Medulla oblongata (tissue), 1 donor: ENCODE measurements around the gene REC8.
"Not testable (repeated sequence)": the region's sequence is repeated elsewhere in the genome, so short reads cannot be mapped to it uniquely, and the experiment has no call there.

Experiments
- DNase-seq: peaks from one replicate; pipeline ENCODE4 v3.0.0-alpha.2; 2015; ENCODE audit errors: extremely low spot score

The REC8 gene

DNA sequence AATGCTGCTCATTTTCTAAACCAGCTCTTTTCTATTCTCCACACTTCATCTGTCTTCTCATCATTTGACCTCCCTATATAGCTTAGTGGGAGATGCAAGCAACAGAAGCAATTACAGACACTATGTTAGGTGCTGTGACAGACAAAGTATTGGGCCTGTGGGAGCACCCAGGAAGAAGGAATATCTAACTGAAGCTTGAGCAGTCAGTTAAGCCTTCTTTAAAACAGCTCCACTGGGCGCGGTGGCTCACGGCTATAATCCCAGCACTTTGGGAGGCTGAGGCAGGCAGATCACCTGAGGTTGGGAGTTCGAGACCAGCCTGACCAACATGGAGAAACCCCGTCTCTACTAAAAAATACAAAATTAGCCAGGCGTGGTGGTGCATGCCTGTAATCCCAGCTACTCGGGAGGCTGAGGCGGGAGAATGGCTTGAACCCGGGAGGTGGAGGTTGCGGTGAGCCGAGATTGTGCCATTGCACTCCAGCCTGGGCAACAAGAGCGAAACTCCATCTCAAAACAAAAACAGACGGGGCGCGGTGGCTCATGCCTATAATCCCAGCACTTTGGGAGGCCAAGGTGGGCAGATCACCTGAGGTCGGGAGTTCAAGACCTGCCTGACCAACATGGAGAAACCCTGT, 31.5 kb downstream of the REC8 start:
- DNase-seq: not testable (repeated sequence)

DNA sequence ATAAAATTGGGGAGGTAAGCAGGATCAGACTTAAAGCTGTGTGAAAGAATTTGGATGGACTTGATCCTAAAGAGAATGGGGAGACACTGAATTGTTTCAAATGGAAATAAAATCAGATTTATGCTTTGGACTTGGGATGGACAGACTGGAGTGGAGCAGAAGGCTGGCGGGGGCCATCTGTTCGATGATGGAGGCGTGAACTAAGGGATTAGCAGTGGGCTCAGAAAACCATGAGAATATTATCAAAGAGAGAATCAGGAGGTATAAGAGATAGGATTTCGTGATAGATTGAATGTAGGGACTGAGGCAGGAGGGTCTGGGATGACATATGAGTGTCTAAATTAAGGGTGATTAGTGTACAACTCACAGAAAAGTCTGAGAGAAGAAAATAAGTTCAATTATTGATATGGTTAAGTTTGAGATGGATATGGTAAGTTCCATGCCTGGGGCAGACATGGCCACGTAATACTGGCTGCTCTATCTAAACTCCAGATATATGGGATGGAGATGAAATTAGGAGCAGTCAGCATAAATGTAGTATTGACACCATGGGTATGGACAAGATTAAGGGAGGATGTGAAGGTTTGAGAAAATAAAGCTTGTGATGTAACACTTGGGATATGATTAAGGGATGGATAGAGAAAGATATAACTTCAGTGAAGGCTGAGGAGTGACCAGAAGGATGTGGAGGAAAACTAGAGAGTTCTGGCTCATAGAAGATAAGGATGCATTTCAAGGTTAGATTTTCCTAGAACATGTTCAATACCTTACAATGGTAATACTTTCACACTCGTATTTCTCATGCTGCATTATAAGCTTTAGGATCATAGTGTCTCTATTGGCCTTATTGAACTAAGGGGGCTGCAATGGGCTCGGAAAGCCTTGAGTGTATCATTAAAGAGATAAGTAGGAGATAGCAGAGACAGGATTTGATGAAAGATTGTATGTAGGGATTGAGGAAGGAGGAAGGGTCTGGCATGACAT, 32.6 kb downstream of the REC8 start:
- DNase-seq: no peak

DNA sequence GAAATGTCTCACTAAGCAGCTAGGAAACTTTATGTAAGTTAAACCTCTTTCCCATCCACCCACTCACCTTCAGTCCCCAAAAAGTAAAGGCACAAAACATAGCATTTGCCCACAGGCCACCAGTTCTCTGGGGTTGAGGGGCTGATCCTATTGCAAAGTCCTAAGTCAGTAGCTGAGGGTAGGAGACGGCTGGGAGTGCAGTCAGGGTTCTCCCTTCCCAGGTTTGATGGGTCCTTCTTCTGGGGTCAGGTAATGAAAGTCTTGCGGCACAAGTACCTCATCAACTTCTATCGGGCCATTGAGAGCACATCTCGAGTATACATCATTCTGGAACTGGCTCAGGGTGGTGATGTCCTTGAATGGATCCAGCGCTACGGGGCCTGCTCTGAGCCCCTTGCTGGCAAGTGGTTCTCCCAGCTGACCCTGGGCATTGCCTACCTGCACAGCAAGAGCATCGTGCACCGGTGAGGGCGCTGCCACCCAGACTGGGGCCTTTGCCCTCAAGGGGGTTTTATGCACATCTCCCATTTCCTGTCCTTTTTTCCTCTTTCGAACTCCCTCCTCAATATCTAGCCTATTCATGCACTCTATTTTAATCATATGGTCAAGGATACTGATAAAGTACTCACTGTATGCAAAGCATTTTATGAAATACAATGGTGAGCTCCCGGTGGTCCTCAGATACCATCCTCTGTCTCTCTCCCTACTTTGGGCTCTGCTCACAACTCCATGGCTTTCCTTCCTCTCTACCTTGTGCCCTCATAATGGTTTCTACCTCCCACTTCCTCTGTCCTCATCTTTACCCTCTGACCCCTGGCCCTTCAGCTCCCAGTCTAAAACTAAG, 34.6 kb downstream of the REC8 start:
- DNase-seq: no peak

DNA sequence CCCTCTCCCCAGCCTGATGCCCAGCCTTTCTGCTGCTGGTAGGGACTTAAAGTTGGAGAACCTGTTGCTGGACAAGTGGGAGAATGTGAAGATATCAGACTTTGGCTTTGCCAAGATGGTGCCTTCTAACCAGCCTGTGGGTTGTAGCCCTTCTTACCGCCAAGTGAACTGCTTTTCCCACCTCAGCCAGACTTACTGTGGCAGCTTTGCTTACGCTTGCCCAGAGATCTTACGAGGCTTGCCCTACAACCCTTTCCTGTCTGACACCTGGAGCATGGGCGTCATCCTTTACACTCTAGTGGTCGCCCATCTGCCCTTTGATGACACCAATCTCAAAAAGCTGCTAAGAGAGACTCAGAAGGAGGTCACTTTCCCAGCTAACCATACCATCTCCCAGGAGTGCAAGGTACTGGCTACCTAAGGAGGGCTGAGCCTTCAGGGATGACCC, 35.2 kb downstream of the REC8 start:
- DNase-seq: no peak

DNA sequence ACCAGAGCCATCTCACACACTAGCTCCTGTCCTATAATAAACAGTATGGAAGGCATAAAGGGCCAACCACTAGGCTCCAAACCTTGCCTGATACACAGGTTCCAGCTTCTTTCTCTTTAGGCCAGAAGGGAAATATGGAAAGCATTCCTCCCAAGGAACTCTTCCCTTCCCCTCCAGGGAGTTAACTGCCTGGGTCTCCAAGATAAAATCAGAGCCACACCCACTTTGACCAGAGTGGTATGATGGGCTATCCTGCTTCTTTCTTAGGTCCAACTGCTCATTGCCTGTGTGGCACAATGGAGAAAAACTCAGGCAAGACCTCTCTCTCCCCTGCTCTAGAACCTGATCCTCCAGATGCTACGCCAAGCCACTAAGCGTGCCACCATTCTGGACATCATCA, 35.7 kb downstream of the REC8 start:
- no peak for DNase-seq

DNA sequence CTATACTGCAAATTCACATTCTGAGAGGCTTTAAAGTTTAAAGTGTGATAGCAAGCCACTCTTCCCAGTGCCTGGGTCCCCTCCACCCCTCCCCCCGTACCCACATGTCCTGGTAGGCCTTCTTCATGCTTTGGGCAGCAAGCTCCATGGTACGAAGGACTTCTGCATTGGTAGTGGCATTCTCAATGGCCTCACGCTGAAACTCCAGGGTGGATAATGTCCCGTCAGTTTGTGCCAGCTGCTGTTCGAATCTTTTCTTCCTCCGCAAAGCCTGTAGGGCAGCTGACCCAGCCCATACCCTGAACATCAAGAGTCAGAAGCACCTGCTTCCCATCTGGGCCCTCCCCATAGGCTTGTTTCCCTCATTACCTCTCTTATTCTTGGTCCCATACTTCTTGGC, 39.4 kb downstream of the REC8 start:
- no peak for DNase-seq

DNA sequence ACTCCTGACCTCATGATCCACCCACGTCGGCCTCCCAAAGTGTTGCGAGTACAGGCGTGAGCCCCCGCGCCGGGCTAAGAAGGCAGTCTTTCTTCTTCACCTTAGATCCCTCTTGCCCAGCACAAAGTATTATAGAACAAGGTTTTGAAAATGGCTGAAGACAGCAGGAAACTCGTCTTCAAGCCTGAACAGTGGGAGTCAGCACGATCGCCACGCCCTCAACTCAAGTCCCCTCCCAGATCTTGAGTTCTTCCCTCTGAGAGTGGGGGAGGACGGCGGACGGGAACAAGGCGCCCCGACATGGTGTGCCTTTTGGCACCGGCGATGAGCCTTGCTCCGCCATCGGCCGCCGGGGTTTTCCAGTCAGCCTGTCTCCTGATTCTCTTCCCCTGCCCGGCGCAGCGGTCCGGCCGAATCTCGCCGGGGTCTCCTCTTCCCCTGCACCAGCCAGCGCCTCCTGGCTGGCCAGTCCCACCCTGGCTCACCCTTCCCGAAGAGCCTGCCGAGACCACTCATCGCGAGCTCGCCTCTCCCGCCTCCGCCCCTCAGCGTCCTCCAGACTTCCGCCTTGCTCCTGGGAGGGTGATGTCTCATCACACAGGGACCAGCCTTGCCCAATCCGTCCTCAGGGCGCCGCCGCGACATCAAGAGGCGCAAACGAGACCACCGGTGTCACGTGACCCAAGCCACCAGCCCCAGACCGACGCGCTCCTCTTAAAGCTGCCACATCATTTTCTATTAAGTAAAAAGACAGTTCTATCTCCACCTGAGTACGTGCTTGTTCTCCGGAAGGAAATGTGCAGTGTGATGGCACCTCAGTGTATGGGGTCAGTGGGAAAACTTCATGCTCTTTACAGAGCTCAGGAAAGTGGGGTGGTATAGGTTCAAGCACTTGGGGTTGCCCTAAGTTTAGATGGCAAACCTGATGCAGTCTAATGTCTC, 41.3 kb downstream of the REC8 start, which contains the start of gene CHMP4A:
Gene CHMP4A (minus strand): TSS at position 565 of the 942 bp plus-strand sequence. CDS start 49 bp downstream, at position 516.
- DNase-seq: peak; percentile 95

DNA sequence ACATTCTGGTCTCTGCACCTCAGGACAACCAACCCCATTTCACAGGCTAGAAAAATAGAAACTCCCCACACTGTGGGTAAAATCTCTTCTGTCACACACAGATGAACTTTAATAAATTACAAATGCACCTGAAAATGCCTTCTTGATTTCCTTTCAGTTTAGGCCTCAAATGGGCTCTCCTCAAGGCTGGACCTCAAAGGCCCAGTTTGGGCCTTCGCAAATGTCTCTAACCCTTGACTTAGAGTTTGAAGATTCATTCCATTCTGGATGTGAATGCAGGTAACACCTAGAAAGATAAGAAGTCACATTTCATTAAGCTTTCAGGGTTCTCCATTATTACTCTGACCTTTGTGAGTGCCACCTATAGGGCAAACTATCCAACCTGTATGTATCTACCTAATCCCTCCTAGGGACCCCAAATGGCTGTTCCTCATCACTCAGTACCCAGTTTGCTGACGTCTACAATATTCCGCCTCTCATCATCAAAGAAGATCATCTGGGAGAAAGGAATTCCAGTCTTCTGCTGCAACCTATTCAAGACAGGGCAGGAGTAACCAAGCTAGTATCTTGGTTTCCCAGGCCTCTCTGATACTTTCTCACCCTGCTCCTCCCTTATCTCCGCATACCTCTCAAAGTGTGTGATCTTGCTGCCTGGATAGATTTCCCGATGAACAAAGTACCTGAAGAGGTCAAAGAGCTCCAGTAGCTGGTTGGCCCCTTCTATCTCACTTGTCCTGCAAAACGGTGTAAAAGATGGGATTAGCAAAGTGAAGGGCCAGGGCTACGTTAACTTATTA, 42.2 kb downstream of the REC8 start:
- no peak for DNase-seq

DNA sequence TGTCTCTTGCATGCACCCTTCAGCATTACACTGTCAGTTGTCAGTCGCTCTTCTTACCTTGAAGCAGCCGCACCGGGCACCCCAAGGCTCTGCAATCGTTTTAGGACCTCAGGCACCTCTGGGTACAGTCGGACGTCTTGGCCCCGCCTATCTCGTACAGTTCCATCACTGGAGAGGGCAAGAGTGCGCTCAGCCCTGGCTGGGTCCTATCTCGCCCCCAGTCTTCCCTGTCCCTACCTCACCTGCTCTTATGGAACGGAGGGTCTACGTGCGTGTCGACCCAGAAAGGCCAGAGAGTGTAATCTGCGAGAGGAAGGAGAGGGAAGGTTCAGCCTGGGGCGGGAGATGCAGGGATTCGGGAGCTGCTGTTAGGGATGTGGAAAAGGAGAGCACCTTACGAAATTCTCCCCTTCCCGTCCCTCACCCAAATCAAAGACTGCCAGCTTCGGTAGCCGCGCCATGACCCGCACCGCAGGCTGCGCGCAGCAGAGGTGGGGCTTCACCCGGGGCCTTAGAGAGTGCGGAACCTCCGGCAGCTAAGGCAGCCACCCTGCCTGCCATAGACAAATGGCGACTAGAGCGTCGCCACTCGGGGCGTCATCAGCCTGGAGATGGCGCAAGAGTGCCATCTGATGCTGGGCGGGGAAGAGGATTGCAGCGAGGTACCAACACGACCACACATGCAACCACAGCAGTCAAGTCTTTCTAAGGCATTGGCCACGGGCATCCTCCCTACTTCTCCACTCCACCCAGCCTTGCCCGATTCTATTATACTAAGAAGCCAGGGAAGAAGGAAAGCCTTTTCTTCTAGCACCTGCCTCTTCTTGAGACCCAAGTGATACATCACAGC, 43.8 kb downstream of the REC8 start, which contains the start of gene MDP1:
Gene MDP1 (minus strand): TSS at position 572 of the 850 bp plus-strand sequence. CDS start 111 bp downstream, at position 461.
- peak; percentile 95 for DNase-seq

DNA sequence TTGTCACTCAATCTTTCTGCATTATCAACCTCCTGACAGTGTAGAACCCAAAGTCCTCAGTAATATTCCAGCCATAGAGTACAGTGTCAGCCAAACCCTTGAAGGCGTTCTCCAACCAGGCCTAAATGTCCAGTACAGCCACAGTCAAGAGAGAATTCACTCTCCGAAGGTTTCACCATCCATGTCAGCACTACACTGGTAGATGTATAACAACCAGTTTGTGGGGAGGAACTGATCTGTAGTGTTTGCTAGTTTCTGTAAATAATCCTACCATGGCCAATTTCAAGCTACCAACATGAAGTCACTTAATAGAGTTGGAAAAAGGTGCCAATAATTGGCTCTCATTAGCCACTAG, 44.4 kb downstream of the REC8 start:
- DNase-seq: no peak

DNA sequence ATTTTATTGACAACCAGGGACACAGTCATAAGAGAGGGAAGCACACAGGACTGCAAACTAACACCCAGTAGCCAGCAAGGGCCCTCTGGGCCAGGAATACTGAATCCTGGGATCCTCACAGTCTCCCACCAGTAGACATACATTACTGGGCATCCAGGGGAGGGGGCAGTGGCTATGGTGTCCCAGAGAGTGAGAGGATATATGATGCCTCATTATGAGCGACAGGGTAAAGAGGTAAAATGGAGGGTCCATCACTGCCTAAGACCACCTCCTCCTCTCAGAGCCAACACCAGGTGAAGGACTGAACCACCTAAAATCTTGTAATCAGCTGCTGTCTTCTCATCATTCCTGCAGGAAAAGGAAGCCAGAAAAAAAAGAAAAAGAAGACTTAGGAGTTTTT, 45.0 kb downstream of the REC8 start:
- not testable (repeated sequence) for DNase-seq

DNA sequence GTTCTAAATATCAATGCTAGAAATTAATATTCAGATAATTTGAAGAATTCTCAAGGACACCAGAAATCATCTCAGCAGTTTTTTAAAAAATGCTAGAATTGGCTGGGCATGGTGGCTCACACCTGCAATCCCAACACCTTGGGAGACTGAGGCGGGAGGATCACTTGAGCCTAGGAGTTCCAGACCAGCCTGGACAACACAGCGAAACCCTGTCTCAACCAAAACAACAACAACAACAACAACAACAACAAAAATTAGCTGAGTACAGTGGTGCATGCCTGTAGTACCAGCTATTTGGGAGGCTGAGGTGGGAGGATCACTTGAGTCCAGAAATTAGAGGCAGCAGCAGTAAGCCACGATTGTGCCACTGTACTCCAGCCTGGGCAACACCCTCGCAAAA, 47.2 kb downstream of the REC8 start:
- DNase-seq: no peak

DNA sequence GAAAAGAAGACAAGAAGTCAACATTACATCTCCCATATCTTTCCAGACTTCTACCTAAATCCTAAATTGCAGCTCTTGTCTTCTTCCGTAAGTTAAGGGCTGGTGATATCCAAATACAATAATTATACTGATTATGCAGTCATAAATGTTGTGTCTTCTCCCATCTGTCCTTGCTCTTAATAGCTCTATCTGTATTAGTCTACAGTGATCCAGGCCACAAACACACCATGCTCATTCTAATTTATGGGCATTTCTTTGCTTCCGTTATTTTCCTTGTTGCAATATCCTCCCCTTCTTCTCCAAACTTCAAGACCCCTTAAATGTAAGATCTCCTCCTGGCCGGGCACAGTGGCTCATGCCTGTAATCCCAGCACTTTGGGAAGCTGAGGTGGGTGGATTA, 47.6 kb downstream of the REC8 start:
- no peak for DNase-seq

DNA sequence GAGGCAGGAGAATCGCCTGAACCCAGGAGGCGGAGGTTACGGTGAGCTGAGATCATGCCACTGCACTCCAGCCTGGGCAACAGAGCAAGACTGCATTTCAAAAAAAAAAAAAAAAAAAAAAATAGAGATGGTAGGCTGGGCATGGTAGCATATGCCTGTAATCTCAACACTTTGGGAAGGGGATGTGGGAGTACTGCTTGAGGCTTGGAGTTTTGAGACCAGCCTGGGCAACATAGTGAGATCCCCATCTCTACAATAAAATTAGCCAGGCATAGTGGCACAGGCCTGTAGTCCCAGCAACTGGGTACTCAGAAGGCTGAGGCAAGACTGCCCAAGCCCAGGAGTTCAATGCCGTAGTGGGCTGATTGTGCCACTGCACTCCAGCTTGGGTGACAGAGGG, 51.1 kb downstream of the REC8 start:
- not testable (repeated sequence) for DNase-seq

DNA sequence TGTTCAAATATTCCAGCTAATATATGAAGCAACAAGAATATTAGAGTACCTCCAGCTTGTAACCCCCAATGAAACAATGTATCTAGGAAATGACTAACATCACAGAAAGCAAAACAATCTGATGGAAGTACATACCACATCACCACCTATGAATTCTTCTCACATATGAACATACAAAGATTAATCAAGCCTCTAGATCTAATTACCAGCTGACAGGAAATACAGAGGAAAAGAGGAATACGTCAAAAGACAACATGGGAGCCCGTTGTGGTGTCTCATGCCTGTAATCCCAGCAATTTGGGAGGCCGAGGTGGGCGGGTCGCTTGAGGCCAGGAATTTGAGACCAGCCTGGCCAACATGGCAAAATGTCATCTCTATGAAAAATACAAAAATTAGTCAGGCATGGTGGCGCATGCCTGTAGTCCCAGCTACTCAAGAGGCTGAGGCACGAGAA, 52.8 kb downstream of the REC8 start:
- no peak for DNase-seq

DNA sequence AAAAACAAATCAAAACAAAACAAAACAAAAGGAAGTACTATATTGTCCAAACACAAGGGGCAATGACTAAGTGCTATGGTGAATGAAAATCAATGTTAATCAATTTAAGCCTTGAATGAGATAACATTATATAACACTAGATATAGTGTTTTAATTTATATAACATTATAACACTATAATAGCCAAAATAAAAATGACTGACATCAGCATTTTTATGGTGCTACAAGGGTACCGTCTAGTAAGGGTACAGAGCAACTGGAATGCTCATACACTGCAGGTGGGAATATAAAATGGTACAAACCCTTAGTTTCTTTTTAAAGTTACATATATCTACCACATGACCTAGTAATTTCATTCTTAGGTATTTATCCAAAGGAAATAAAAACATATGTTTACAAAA, 54.6 kb downstream of the REC8 start:
- no peak for DNase-seq

DNA sequence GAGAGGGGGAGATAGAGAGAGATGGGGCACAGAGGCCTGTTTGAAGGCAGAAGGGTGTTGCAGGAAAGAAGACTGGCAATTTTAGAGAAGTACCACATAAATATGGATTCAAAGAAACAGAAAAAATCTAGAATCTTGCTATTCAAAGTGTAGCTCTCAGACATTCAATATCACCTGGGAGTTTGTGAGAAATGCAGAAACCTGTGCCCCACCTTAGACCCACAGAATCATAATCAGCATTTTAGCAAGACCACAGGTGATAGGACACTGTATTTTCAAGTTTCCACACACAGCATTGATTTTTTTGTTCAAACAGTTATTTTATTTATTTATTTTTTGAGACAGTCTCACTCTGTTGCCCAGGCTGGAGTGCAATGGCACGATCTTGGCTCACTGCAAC, 57.0 kb downstream of the REC8 start:
- no peak for DNase-seq
